ENCODE measurements around the gene SLC13A1.
"Not testable (repeated sequence)": the region's sequence is repeated elsewhere in the genome, so short reads cannot be mapped to it uniquely, and the experiment has no call there.

GRCh38 chr7:123084861-123085260 is 114.9 kb downstream of the SLC13A1 start:
- not testable (repeated sequence) for TF ChIP-seq POLR2AphosphoS5, CTCF, POLR2A (IDR thresholded peaks at IDR 0.05)
